Skeletal muscle satellite cell (primary cell): ENCODE results near the gene CLEC4G. TPM values are rescaled to one million over a fixed set of nuclear protein-coding genes. Genes with fewer than 3 reads are reported as not detected.
"Not testable (repeated sequence)": the region's sequence is repeated elsewhere in the genome, so short reads cannot be mapped to it uniquely, and the experiment has no call there.

Experiments used
- H3K27me3 ChIP-seq: 2 replicates; pipeline ENCODE4 v1.7.0; 2013; ENCODE audit warnings: low read length; ENCODE audit not compliant: control insufficient read depth, insufficient read depth
- H3K36me3 ChIP-seq: 2 replicates; pipeline ENCODE4 v1.7.0; 2013; ENCODE audit warnings: mild to moderate bottlenecking, control low read depth, low read length; ENCODE audit not compliant: insufficient read depth
- H3K4me1 ChIP-seq: 2 replicates; pipeline ENCODE4 v1.7.0; 2013; ENCODE audit warnings: low read length; ENCODE audit not compliant: control insufficient read depth, insufficient read depth
- H3K4me2 ChIP-seq: 2 replicates; pipeline ENCODE4 v1.7.0; 2013; ENCODE audit warnings: mild to moderate bottlenecking, low read length
- H3K4me3 ChIP-seq: 2 replicates; pipeline ENCODE4 v1.7.0; 2013; ENCODE audit warnings: low read length
- H3K9ac ChIP-seq: 2 replicates; pipeline ENCODE4 v1.7.0; 2013; ENCODE audit warnings: mild to moderate bottlenecking, low read depth, low read length, moderate library complexity
- H3K9me3 ChIP-seq: replicated peaks from 2 replicates; pipeline ENCODE4 v1.7.0; 2013; ENCODE audit warnings: mild to moderate bottlenecking, control low read depth, low read length
- total RNA-seq: library from RNA; depleted of rRNA; stranded (reverse); fragments of >200 nt; gene quantifications from 2 replicates; pipeline ENCODE4 v1.2.3, GENCODE V29; 2012; rRNA removed

The CLEC4G gene
- not detected in 2 replicates for total RNA-seq

- peaks cover 57% of the 10 kb centered on the region for H3K27me3 ChIP-seq
- H3K4me1 ChIP-seq: no peaks in the 10 kb centered on the region
- H3K9me3 ChIP-seq: no peaks in the 10 kb centered on the region
- H3K4me3 ChIP-seq: no peak within 1 kb of the TSS
- H3K4me2 ChIP-seq: no peak within 1 kb of the TSS
- H3K9ac ChIP-seq: no peak within 1 kb of the TSS
- no peaks in the 10 kb centered on the region for H3K36me3 ChIP-seq
These were observed at the start of gene CLEC4G for GRCh38 chr19:7732045-7732444. Gene CLEC4G, minus strand, starts transcription at chr19:7732110. Its CDS starts 8 bp downstream, at chr19:7732102.

GRCh38 chr19:7781157-7781556 is 49.2 kb upstream of the CLEC4G start:
- Histone ChIP-seq H3K9me3 (no peaks in the 10 kb centered on the region), H3K4me2 (no peak overlapping the region), H3K4me1 (no peaks in the 10 kb centered on the region), H3K9ac (no peak overlapping the region), H3K4me3 (no peak overlapping the region), H3K36me3 (no peaks in the 10 kb centered on the region), H3K27me3 (peaks cover 46% of the 10 kb centered on the region)

GRCh38 chr19:7779631-7780486 is 47.9 kb upstream of the CLEC4G start:
- no peak overlapping the region for H3K9ac ChIP-seq
- peaks cover 49% of the 10 kb centered on the region for H3K27me3 ChIP-seq
- H3K4me1 ChIP-seq: no peaks in the 10 kb centered on the region
- H3K9me3 ChIP-seq: no peaks in the 10 kb centered on the region
- H3K4me2 ChIP-seq: no peak overlapping the region
- H3K36me3 ChIP-seq: no peaks in the 10 kb centered on the region
- no peak overlapping the region for H3K4me3 ChIP-seq

- H3K9ac ChIP-seq: no peak overlapping the region
- no peak overlapping the region for H3K4me3 ChIP-seq
- H3K9me3 ChIP-seq: no peaks in the 10 kb centered on the region
- H3K36me3 ChIP-seq: no peaks in the 10 kb centered on the region
- no peaks in the 10 kb centered on the region for H3K4me1 ChIP-seq
- no peak overlapping the region for H3K4me2 ChIP-seq
- H3K27me3 ChIP-seq: peaks cover 38% of the 10 kb centered on the region
These were observed 46.2 kb upstream of the CLEC4G start for GRCh38 chr19:7778081-7778480.

- H3K36me3 ChIP-seq: no peaks in the 10 kb centered on the region
- peaks cover 29% of the 10 kb centered on the region for H3K27me3 ChIP-seq
- H3K9ac ChIP-seq: no peak overlapping the region
- no peaks in the 10 kb centered on the region for H3K9me3 ChIP-seq
- no peaks in the 10 kb centered on the region for H3K4me1 ChIP-seq
- H3K4me3 ChIP-seq: no peak overlapping the region
- H3K4me2 ChIP-seq: no peak overlapping the region
These were observed 43.9 kb upstream of the CLEC4G start for GRCh38 chr19:7775761-7776160.

- Histone ChIP-seq H3K4me3 (no peak overlapping the region), H3K4me1 (no peaks in the 10 kb centered on the region), H3K4me2 (no peak overlapping the region), H3K36me3 (no peaks in the 10 kb centered on the region), H3K9ac (no peak overlapping the region), H3K27me3 (peaks cover 24% of the 10 kb centered on the region), H3K9me3 (no peaks in the 10 kb centered on the region)
These were observed 41.9 kb upstream of the CLEC4G start for GRCh38 chr19:7773841-7774240.

GRCh38 chr19:7772752-7773291 is 40.9 kb upstream of the CLEC4G start:
- H3K36me3 ChIP-seq: no peaks in the 10 kb centered on the region
- no peak overlapping the region for H3K4me3 ChIP-seq
- H3K27me3 ChIP-seq: peaks cover 25% of the 10 kb centered on the region
- no peaks in the 10 kb centered on the region for H3K9me3 ChIP-seq
- H3K4me1 ChIP-seq: no peaks in the 10 kb centered on the region
- H3K9ac ChIP-seq: no peak overlapping the region
- no peak overlapping the region for H3K4me2 ChIP-seq

- peaks cover 33% of the 10 kb centered on the region for H3K27me3 ChIP-seq
- H3K4me3 ChIP-seq: no peak overlapping the region
- H3K4me1 ChIP-seq: no peaks in the 10 kb centered on the region
- H3K36me3 ChIP-seq: no peaks in the 10 kb centered on the region
- H3K9me3 ChIP-seq: no peaks in the 10 kb centered on the region
- H3K4me2 ChIP-seq: no peak overlapping the region
- no peak overlapping the region for H3K9ac ChIP-seq
These were observed 39.2 kb upstream of the CLEC4G start for GRCh38 chr19:7771072-7771471.

- Histone ChIP-seq H3K27me3 (peaks cover 30% of the 10 kb centered on the region), H3K4me1 (no peaks in the 10 kb centered on the region), H3K9me3 (no peaks in the 10 kb centered on the region), H3K9ac (no peak overlapping the region), H3K36me3 (no peaks in the 10 kb centered on the region), H3K4me2 (no peak overlapping the region), H3K4me3 (no peak overlapping the region)
These were observed 37.3 kb upstream of the CLEC4G start for GRCh38 chr19:7769171-7769570.

- Histone ChIP-seq H3K9ac (no peak overlapping the region), H3K27me3 (peaks cover 27% of the 10 kb centered on the region), H3K4me3 (no peak overlapping the region), H3K4me1 (no peaks in the 10 kb centered on the region), H3K36me3 (no peaks in the 10 kb centered on the region), H3K4me2 (no peak overlapping the region), H3K9me3 (no peaks in the 10 kb centered on the region)
These were observed 35.6 kb upstream of the CLEC4G start for GRCh38 chr19:7767487-7767886.

GRCh38 chr19:7766535-7766934 is 34.6 kb upstream of the CLEC4G start:
- H3K36me3 ChIP-seq: no peaks in the 10 kb centered on the region
- no peak overlapping the region for H3K4me3 ChIP-seq
- no peak overlapping the region for H3K4me2 ChIP-seq
- H3K9me3 ChIP-seq: no peaks in the 10 kb centered on the region
- H3K27me3 ChIP-seq: peaks cover 22% of the 10 kb centered on the region
- no peak overlapping the region for H3K9ac ChIP-seq
- H3K4me1 ChIP-seq: no peaks in the 10 kb centered on the region

- H3K9me3 ChIP-seq, H3K4me1 ChIP-seq, H3K4me2 ChIP-seq, H3K36me3 ChIP-seq, H3K4me3 ChIP-seq, H3K9ac ChIP-seq: not testable (repeated sequence)
- peaks cover 22% of the 10 kb centered on the region for H3K27me3 ChIP-seq
These were observed 33.1 kb upstream of the CLEC4G start for GRCh38 chr19:7765043-7765442.
